AML-193 (cell line): ENCODE results near the gene ATG2B.

Experiments
- DNase-seq, 2 experiments: peaks; one replicate each; lab custom pipeline; 2025; lab: John Stamatoyannopoulos, UW

ATG2B gene

DNA sequence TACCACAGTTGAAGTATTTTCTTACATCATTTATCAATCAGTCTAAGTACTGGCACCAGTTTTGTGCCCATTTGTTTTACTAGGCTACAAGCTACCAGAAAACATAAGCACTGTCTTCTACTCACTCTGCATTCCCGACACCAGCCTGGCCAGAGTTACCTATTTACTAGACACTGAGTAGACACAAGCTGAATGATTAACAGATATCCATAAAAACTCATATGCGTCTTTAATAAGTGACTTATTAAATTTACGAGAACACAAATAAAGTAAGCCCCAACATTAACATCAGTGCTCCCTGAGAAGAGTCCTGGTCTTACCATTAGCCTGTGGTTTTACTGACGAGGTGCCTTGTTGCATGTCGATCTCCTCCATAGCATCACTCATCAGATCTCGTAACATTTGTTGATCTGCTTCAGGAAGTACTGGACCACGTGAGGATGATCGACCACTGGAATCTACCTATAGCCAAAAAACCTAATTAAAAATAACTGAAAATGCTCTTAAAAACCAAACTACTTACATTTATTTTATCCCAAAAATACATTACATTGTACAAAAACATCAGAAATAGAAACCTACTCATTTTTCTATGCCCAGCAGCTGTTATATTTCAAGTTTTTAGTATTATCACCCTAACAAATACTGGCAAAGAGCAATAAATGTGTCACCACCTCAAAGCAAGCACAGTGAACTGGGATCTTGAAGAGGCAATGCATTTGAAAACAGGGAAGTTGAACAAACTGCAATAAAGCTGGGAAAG, 53.8 kb downstream of the ATG2B start:
- DNase-seq, result no peak

DNA sequence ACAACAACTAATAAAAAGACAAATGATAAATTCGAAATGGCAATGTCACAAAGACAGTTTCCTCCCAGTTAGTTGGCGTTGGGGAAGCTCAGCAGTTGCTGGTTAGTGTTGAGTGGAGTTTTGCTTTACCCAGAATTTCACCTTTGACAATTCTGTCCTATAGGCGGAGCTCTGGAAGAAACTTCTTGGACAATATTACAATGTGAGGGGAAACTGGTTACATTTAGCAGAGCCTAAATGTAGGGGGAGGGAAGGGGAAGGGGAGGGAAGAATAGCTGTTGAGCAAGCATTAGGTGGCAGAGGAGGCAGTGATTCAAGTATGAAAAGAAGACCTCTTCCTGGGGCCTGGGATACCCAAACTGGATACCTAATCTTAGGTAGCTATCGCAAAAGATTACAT, 55.7 kb downstream of the ATG2B start:
- no peak for DNase-seq

DNA sequence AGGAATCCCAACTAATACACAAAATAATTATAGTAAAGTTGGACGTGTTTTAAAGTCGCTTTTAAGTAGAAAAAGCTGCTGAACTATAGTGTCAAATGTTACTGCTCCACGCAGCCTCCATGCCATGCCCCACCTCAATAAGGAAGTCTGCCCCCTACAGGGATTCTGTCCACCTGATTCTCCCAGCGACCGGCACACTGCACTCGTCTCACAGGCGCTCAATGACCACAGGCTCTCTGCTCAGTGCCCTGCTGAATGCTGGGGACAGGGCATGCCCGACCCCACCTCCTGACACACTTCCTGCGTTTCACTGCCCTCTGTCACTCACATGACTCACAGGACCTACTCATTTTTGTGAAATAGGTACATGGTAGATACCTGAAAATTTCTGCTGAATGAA, 58.2 kb downstream of the ATG2B start:
- no peak for DNase-seq

DNA sequence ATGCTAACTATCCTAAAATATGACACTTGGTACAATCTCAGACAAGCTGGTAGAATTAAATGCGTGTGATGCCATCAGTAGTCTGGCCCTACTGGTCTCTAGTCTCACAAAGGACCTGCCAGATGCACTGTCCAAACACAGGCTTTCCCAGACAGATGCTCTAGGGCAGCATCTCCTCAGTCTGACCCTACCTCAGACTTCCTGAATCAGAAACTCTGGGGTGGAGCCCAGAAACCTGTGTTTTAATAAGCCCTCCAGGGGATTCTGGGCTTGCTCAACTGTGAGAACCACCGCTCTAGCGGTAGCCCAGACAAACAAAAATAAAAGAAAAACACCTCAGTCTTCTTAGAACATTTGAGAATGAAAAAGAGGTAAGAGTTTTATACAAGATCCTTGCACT, 59.2 kb downstream of the ATG2B start:
- DNase-seq, result no peak

DNA sequence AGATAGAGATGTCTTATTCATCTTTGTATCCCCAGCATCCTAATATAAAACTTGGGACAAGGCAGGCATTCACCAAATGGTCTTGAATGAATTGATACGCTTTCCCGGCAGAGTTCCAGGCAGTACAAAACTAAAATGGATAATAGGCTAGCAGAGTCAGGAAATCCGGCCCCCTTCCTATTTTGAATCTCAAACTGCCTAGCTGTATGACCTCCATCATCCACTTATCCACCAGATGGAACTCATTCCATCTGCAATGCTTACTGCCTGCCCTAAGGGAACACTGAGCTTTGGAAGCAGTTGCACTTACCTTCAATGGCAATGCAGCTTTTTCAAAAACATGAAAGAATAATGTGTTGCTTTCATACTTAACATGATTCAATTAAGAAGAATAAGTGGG, 63.7 kb downstream of the ATG2B start:
- DNase-seq, result no peak

DNA sequence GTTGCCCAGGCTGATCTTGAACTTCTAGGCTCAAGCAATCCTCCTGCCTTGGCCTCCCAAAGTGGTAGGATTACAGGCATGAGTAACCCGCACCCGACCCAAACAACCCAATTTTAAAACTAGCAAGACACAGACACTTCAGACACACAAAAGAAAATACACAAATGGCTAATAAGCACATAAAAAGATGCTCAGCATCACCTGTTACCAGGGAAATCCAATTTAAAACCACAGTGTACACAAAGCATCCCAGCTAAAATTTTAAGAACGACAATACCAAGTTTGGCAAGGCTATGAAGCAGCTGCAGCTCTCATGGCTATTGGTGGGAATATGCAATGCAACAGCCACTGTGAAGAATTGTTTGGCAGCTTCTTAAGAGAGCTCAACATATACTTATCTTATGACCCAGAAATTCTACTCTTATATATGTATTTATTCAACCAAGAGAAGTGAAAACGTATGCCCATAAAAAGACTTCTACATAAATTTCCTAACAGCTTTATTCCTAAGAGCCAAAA, 65.1 kb downstream of the ATG2B start:
- no peak for DNase-seq

DNA sequence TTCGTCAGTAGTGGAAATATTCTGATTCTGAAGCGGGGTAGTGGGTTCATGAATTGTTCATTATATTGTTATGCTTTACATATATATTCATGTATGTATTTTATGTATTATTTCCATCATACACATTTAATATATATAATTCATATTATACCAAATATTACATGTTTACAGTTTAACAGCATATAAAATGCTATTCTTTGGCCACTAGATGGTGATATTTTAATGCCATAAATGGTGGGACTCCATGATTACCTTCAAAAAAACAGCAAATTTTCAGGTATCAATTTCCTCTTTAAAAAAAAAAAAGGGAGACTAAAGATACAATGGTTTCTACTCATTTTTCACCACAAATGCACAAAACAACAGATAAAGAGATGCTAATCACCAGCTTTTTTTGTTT, 66.1 kb downstream of the ATG2B start:
- peak; percentile 41 to 53 for DNase-seq

DNA sequence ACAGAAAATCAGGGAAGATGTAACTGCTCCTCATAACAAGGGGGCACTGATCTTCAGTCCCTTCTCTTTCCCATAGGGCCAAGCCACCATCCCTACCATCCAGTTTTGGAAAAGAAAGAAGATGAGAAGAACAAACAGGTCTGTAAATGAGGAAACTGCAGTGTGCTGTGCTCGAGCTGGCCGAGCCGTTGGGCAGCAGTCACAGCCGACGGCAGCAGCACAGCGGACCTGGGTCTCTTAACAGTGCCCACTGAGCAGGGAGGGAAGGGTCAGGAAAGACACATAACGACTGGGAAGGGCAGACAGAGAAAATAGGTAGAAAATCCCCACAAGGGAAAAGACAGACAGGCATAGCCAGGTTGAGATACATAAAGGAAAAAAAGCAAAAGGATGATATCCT, 68.9 kb downstream of the ATG2B start:
- no peak for DNase-seq

DNA sequence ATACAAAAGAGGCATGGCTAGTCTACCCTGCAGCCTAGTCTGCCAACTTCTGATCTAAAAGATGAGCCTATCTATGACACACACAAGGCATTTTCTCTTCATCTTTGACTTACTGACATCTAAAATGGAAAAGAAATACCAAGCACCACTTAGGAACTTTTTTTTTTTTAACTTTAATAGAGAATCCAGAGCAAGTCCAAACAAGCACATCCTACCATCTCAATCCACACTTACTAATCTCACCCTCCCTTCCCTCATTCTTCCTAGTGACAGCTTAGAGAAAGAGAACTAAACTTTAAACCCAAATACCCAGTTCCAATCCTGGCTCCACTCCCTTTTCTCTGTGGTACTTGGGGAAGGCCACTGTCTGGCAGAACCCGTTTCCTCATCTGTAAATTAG, 75.3 kb downstream of the ATG2B start:
- DNase-seq, result no peak

DNA sequence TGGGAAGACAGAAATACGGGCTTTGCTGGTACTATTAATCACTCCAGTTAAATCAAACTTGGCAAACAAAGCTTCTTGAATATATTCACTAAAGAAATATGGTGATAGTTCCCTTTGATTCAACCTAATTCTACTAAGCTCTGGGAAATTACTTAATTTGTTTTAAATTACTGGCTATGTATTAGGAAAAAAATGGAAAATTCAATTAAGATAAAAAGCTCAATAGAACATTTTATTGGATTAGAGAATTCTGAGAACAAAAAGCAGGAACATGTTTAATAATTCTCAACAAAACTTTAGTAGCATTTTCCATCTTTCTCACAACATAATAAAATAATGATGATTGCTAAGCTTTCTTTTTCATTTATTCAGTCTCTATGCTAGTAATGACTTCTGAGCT, 76.9 kb downstream of the ATG2B start:
- no peak for DNase-seq

DNA sequence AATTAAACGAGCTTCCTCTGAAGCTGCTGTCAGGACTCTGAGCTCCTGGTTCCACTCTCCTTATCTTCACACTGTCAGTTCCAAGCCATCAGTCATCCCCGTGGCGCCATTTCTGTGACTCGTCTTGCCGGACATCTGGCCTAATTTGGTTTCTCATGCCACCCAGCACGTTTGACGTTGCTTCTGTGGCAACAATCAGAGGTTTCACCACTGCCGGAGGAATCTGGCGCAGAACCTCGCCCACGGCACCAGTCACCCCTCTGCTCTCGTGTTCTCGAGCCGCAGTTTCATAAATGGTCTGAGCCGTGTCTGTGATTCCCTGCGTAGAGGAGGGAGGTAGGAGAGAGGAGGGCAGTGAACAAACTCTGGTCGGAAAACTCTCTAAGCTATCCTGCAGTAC, 77.5 kb downstream of the ATG2B start:
- no peak for DNase-seq

DNA sequence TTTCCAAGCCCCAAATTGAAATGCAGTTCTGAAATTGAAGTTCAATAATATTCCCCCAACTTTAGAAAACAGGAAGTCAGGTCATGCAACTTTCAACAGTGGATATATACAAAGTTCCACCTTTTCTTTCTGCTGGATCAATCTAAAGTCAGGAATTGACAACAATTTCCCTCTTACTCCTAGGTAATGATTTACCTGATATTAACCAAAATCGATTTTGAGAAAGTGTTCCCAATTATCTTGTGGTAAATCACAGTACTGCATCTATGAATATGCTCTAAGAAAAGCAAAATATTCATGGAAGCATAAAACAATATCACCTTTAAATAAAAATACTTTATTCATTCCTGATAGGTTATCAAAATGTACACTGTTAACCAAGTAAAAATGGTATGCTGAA, 78.7 kb downstream of the ATG2B start:
- DNase-seq, result no peak

DNA sequence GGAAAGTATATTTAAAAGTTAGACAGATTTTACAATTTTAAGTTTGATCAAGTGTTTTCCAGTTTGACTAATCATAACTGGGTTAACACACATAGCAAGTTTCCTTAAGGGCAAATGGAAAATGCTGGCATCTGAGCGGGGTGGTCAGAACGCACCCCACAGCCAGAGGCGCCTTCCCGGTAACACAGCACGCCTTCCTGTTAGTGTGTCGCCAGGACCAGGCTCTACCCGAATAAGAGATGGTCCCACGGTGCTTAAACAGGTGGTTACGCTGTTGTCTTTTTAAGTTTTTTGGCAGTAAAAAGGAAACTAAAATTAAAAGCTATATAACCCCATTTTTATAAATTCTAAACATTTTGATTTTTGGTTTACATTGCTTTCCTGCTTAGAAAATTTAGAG, 79.1 kb downstream of the ATG2B start:
- DNase-seq, result no peak

DNA sequence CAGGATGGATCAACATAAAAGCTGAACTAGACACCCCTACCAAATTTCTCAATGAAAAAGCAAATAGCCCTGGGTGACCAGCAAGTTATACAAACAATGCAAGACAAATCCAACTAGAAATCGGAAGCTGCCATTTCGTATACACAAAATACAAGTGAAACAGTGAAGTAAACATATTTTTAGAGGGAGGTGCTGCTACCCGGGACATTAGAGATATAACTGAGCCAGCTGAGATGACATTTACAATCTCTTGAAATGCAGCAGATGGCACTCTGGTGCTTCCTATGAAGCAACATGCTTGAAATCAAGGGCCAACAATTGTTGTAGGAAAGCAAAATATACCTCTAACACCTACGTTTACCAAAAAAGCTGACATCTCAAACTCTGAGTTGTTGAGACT, 81.7 kb downstream of the ATG2B start:
- no peak for DNase-seq

DNA sequence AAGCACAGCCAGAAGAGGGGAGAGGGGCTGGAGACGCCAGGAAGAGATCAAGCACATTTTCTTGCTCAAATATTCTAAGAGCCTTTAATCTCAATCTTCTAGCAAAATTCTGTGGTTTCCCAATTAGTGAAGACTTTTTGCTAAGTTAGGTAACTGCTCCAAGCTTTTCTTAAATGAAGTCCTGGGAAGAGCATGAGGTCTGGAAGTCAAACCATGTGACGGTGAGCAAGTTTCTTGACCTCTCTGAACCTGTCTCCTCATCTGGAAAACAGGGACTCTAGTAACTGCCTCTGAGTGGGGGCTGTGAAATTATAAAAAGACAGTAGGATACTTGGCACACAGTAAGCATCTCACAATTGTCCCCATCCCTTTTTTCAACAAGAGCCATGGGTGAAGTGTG, 83.0 kb downstream of the ATG2B start:
- no peak for DNase-seq

DNA sequence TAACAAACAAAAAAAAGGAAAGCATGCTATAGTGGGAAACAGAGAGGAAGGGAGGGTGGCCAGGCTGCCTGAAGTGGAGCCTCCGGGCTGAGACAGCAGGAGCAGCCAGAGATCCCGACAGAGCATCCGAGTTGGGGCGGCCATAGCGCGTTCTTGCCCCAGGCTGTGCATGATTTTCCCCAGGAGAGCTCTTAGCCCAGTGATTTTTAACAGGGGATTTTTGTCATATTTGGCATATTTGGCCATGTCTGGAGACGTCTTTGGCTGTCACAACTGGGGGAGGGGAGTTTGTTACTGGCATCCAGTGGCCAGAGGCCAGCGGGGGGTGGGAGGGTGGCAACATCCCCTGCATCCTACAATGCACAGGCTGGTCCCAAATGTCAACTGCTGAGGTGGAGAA, 83.6 kb downstream of the ATG2B start:
- DNase-seq, result no peak

DNA sequence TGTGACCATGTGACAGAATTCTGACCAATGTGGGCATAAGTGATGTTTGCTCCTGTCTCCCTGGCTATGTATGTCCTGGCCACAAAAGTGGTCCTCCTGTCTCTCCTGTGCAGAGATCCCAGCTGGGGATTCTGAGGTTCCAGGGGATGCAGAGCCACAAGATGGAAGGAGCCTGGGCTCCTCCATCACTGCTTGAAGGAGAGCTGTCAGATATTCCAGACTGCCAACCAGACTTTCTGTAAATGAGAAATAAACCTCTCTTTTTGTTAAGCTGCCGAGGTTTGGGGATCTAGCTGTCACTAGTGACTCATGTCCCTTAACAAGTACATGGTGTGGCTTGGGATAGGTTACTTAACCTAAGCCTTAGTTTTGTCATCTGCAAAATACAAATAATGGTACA, 85.3 kb downstream of the ATG2B start:
- no peak for DNase-seq

DNA sequence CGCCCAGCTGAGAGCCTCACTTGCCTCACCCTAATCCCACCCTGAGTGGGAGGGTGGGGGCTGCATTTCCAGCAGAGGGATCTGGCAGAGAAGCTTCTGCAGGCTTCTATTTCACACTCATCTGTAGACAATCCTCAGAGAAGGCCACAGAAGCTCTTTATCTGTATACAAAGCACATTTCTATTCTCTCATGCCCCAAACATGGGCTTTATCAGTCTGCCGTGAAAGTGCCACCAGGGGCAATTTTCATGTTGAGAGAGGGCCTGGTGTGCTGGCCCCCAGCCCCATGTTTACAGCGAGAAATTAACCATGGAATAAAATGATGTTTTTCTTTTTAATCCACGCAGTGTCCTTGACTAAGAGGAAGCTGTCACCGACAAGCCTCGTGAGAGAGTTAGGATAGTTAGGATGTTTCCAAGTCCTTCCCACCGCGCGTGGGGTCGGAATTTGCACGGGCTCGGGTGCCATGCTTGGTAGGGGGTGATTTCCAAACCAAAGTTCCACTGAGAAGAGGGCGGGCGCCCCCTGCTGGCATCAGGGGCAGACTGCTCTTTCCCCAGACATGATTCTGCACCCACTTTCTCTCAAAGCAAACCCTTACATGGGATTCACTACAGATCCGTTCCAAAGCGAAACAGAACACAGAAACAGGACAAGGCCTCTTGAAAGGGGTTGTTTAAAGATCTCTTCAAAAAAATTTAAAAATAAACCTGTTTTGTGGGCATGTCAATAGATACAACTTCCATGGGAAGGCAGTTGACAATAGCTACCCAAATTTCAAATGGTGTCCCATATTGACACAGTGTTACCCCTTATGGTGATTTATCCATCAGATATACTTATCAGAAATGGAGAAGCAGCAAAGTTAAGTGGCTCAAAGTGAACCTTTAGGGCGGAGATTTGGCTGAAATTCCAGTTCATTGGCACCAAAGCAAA, 87.7 kb downstream of the ATG2B start:
- peak; percentile 24 to 27 for DNase-seq

DNA sequence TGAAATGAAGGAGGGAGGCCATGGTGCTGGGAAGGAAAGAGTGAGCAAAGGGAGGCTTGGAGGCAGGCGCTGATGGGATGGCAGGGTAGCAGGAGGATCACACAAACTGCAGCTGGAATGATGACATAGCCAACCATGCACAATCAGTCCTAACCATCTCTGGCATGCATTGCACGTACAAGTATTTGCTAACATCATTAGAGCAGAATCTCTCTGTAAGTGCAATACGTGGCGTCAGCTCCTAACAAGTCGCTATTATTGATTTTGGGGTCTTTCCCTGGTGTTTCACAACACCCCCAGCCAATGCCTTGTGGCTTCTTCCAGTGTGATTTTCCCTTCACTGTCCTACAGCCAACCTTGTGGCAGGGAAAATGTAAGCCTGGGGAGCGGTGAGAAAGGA, 88.6 kb downstream of the ATG2B start:
- DNase-seq, result no peak

DNA sequence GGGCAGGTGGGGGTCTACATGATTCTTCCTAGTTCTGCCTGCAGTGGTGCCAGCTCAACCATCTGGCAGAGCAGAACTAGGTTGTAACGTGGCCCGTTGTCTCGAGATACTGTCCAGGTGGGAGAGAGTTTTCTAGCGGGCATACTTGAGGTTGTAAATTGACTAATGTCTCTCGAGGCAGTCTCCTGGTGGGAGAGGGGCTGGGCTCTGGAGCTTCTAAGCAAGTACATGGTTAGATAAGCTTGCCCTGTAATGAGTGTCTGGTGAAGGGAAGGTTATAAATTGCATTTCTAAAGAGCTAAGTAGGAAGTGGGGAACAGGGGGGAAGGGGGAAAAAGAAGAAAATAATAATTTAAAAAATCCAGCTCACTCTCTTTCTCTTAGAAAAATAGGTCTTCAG, 89.0 kb downstream of the ATG2B start:
- DNase-seq, result no peak

DNA sequence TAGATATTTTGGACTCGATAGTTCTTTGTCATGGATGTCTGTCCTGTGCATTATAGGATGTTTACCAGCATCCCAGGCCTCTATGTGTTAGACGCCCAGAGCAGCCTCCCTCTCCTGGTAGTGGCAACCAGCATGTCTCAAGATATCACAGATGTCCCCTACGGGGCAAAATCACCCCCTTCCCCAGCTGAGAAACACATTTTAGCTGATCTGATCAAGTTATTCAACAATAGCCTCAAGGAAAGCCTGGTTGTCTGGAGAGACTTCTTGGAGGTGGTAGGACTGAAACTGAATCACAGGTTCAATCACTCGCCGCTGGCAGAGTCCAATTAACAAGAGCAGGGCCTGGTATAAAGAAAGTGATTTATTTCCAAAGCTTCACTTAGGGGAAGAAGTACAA, 89.5 kb downstream of the ATG2B start:
- no peak for DNase-seq

DNA sequence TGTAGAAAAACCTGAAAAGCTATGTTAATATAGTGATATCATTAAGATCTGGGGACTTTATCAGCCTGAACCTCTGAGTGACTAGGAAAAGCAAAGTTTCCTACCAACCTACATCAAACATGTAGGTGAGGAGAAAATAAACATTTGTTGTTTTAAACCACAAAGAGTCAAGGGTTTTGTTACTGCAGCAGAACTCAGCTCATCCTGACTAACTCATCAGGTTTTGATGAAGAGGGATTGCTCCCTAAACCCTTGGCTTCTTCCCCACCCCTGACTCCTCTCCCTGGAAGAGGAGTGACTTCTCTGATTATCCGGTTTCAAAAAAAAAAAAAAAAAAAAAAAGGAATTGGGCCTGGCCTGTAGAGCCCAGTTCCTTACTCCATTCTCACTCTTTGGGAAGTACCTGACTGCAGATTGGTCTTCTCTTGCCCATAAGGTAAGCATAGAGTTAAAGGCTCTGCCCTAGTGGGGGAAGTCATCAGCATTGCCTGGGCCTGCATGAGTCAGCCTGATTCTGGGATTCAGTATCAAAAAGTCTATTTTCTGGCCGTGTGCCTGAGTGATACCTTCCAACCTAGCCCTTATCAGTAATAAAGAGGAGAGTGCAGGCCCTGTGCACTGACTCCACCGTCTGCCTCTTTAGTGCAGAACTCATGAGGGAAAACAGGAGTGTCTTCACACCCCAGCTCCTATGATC, 90.2 kb downstream of the ATG2B start:
- no peak for DNase-seq

DNA sequence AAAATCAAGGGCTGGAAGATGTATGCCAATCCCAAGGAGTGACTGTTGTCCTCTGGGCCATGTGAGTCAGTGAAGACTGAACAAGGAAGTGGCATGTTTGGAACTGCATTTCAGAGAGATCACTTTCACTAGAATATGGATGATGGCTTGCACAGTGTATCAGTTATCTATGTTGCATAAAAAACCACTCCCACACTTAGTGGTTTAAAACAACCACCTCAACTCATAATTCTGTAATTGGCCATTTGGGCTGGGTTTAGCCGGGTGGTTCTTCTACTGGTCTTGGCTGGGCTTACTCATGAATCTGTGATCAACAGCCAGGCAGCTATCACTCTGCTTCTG, 91.7 kb downstream of the ATG2B start:
- no peak for DNase-seq
